KMS-11 (cell line): ENCODE measurements around the gene AP1B1.

ENCODE experiments used
- H2AFZ ChIP-seq: fragments of 200-600 bp; sonication (generic); 2 replicates; pipeline ENCODE4 v1.6.1; 2016; ENCODE audit warnings: antibody characterized with exemption, mixed run types, low read depth
- H3K27ac ChIP-seq: fragments of 200-600 bp; sonication (generic); 2 replicates; pipeline ENCODE4 v1.6.1; 2016; ENCODE audit warnings: mild to moderate bottlenecking, mixed run types
- H3K27me3 ChIP-seq: fragments of 200-600 bp; sonication (generic); 2 replicates; pipeline ENCODE4 v1.6.1; 2017; ENCODE audit warnings: mild to moderate bottlenecking, low read depth, mixed run types, moderate library complexity; ENCODE audit not compliant: insufficient read depth
- H3K36me3 ChIP-seq: fragments of 200-600 bp; sonication (generic); 2 replicates; pipeline ENCODE4 v1.6.1; 2017; ENCODE audit warnings: mild to moderate bottlenecking, mixed run types; ENCODE audit not compliant: insufficient read depth
- H3K4me1 ChIP-seq: fragments of 200-600 bp; sonication (generic); 2 replicates; pipeline ENCODE4 v1.6.1; 2016; ENCODE audit warnings: mild to moderate bottlenecking, low read depth, mixed run types; ENCODE audit not compliant: poor library complexity, severe bottlenecking
- H3K4me2 ChIP-seq: fragments of 200-600 bp; sonication (generic); 2 replicates; pipeline ENCODE4 v1.7.0; 2016; ENCODE audit warnings: mild to moderate bottlenecking, mixed run types
- H3K4me3 ChIP-seq: fragments of 200-600 bp; sonication (generic); IDR thresholded peaks from 2 replicates; pipeline ENCODE4 v1.6.1; 2017; ENCODE audit warnings: low read depth, low read length, mixed read lengths; ENCODE audit not compliant: insufficient read depth
- H3K79me2 ChIP-seq: fragments of 200-600 bp; sonication (generic); 2 replicates; pipeline ENCODE4 v1.6.1; 2016; ENCODE audit warnings: low read depth, mixed run types; ENCODE audit not compliant: insufficient read depth
- H3K9ac ChIP-seq: fragments of 200-600 bp; sonication (generic); 2 replicates; pipeline ENCODE4 v1.6.1; 2016; ENCODE audit warnings: mild to moderate bottlenecking, mixed run types
- H4K20me1 ChIP-seq: fragments of 200-600 bp; sonication (generic); 2 replicates; pipeline ENCODE4 v1.6.1; 2016; ENCODE audit warnings: mild to moderate bottlenecking, mixed run types; ENCODE audit not compliant: insufficient read depth
- TF ChIP-seq, protein P1 (sequence below): fragments of 200-600 bp; sonication (generic); conservative IDR thresholded peaks from 2 replicates; pipeline ENCODE4 v1.6.1; 2017; ENCODE audit warnings: low read depth, mild to moderate bottlenecking, antibody characterized with exemption, low read length, moderate library complexity, mixed read lengths

AP1B1 gene

DNA sequence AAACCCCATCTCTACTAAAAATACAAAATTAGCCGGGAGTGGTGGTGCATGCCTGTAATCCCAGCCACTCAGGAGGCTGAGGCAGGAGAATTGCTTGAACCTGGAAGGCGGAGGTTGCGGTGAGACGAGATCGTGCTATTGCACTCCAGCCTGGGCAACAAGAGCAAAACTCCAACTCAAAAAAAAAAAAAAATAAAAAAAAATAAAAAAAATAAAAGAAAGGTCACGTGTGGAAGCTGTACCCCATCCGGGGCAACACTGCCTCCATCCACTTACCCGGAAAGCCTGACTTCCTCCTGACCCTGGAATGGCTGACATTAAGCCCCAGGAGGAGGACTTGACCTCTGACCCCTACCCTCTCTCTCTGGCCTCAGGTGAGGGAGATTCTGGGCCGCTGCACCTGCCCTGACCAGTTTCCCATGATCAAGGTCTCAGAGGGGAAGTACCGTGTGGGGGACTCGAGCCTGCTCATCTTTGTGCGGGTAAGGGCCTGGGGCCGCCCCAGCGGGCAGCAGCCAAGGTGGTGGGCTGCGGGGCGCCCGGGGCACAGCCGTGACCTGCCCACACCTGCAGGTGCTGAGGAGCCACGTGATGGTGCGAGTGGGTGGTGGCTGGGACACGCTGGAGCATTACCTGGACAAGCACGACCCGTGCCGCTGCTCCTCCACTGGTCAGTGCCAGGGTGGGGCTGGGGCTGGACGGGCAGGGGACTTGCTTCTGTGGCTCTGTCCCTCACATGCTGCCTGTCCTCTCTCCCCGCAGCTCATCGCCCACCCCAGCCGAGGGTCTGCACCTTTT, 78.1 kb downstream of the AP1B1 start:
- Histone ChIP-seq H3K4me1 (no peaks in the 10 kb centered on the region), H3K79me2 (no peaks in the 10 kb centered on the region), H4K20me1 (no peaks in the 10 kb centered on the region), H3K27ac (no peak overlapping the region), H3K4me3 (no peak overlapping the region), H3K9ac (no peak overlapping the region), H3K4me2 (0 out of 2 replicates have a peak overlapping the region, but pooled peaks have one; percentile 3), H2AFZ (no peak overlapping the region), H3K27me3 (peaks cover 16% of the 10 kb centered on the region; the same call in 1 of the 2 replicates), H3K36me3 (no peaks in the 10 kb centered on the region)
- TF ChIP-seq, protein P1, sequence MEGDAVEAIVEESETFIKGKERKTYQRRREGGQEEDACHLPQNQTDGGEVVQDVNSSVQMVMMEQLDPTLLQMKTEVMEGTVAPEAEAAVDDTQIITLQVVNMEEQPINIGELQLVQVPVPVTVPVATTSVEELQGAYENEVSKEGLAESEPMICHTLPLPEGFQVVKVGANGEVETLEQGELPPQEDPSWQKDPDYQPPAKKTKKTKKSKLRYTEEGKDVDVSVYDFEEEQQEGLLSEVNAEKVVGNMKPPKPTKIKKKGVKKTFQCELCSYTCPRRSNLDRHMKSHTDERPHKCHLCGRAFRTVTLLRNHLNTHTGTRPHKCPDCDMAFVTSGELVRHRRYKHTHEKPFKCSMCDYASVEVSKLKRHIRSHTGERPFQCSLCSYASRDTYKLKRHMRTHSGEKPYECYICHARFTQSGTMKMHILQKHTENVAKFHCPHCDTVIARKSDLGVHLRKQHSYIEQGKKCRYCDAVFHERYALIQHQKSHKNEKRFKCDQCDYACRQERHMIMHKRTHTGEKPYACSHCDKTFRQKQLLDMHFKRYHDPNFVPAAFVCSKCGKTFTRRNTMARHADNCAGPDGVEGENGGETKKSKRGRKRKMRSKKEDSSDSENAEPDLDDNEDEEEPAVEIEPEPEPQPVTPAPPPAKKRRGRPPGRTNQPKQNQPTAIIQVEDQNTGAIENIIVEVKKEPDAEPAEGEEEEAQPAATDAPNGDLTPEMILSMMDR: no peak

DNA sequence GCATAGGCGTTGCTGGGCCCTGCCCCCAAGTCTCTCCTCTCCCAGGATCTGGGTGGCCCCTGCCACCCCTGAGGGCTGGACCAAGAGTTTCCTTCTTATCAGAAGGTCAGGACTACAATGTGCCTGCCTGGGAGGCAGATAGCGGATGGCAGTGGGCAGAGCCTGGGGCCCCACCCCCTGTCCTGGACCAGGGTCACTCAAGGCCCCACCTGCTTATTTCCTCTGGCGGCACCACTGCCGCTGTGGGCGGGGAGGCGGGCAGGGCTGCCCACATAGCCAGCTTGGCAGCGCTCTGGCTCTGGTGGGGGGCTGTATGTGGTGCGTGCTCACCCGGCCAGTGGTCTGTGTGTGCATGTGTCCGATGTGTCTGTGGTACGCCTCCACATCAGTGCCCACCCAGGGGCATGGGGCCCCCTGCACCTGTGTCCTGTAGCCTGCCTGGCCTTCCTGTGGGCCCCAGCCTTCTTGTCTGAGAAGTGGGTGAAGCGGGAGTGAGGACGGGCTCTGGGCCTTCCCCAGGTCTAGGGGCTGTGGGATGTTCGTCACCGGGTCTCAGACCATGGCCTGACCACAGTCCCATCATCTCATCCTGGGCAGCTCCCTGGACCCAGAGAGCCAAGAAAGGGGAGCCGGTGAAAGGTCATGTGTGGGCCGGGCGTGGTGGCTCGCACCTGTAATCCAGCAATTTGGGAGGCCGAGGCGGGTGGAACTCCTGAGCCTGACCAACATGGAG, 78.9 kb downstream of the AP1B1 start:
- Histone ChIP-seq H4K20me1 (no peaks in the 10 kb centered on the region), H3K27me3 (peaks cover 13% of the 10 kb centered on the region; the same call in 1 of the 2 replicates), H3K4me1 (no peaks in the 10 kb centered on the region), H3K79me2 (no peaks in the 10 kb centered on the region), H2AFZ (no peak overlapping the region), H3K9ac (no peak overlapping the region), H3K4me3 (no peak overlapping the region), H3K4me2 (no peak overlapping the region), H3K27ac (no peak overlapping the region), H3K36me3 (no peaks in the 10 kb centered on the region)
- TF ChIP-seq, protein P1: no peak

GRCh38 chr22:29308791-29309262, 79.5 kb downstream of the AP1B1 start:
- no peak overlapping the region for H3K9ac ChIP-seq
- no peak overlapping the region for H3K27ac ChIP-seq
- no peak overlapping the region for H3K4me3 ChIP-seq
- no peaks in the 10 kb centered on the region for H3K4me1 ChIP-seq
- H2AFZ ChIP-seq: no peak overlapping the region
- H3K36me3 ChIP-seq: no peaks in the 10 kb centered on the region
- H4K20me1 ChIP-seq: no peaks in the 10 kb centered on the region
- peaks cover 11% of the 10 kb centered on the region; the same call in 1 of the 2 replicates for H3K27me3 ChIP-seq
- TF ChIP-seq, protein P1: no peak
- H3K4me2 ChIP-seq: no peak overlapping the region
- no peaks in the 10 kb centered on the region for H3K79me2 ChIP-seq

GRCh38 chr22:29308148-29308790, 80.1 kb downstream of the AP1B1 start:
- Histone ChIP-seq H3K4me1 (no peaks in the 10 kb centered on the region), H3K36me3 (no peaks in the 10 kb centered on the region), H3K27ac (no peak overlapping the region), H3K79me2 (no peaks in the 10 kb centered on the region), H2AFZ (no peak overlapping the region), H3K4me2 (no peak overlapping the region), H3K9ac (no peak overlapping the region), H3K27me3 (peaks cover 11% of the 10 kb centered on the region; the same call in 1 of the 2 replicates), H4K20me1 (no peaks in the 10 kb centered on the region), H3K4me3 (no peak overlapping the region)
- TF ChIP-seq, protein P1: no peak
